K562 (cell line): ENCODE measurements around the gene RABGAP1L. TPM values are rescaled to one million over a fixed set of nuclear protein-coding genes. Genes with fewer than 3 reads are reported as not detected.

Experiments
- ATAC-seq: fragments of 200-7000 bp; cut with Tn5 transposase; 3 replicates; pipeline ENCODE4 v1.9.1; 2020; ENCODE audit warnings: moderate library complexity
- BruUV-seq: library from RNA; stranded (reverse); fragments of 400-500 nt; replicated peaks from 2 replicates; lab custom pipeline; 2021; lab: Mats Ljungman, UMichigan
- CTCF ChIA-PET: fragments of 300-600 bp; formaldehyde crosslinking; extraction: SDS; loops from one replicate; lab custom pipeline; 2021; ENCODE audit warnings: low intra/inter-chr PET ratio; lab: Yijun Ruan, JAX
- POLR2A ChIA-PET: fragments of 300-600, 350-650 bp; sonication (Branson Sonifier 250); formaldehyde crosslinking; extraction: SDS; loops from one replicate; lab custom pipeline; 2021; ENCODE audit warnings: antibody characterized with exemption, inconsistent platforms; lab: Yijun Ruan, JAX
- DNase-seq, 4 experiments: peaks; one replicate each; pipeline versions ENCODE4 v3.0.0 to v3.0.0-alpha.2; 2011 to 2018; ENCODE audit warnings: low spot score in 3 of 4, mixed read lengths in 3 of 4; ENCODE audit errors: extremely low read depth in 1 of 4
- FAIRE-seq: peaks from 2 replicates; lab custom pipeline; 2011; peaks lifted over from hg19 to GRCh38; lab: Jason Lieb, UNC
- H2AFZ ChIP-seq: 2 replicates; pipeline ENCODE4 v1.6.0; 2011; ENCODE audit warnings: low read depth, low read length, control low read depth, inconsistent platforms
- H3K27ac ChIP-seq: fragments of 200-600 bp; 3 replicates; pipeline ENCODE4 v1.8.0; 2011; ENCODE audit warnings: low read depth, mild to moderate bottlenecking, control low read depth, inconsistent platforms, low read length, moderate library complexity, mixed read lengths; ENCODE audit errors: extremely low read depth
- H3K27me3 ChIP-seq, 2 experiments: fragments of 300-600 bp in 1 of 2; 2 replicates in 1 of 2; 3 replicates in 1 of 2; pipeline versions ENCODE4 v1.6.0 to v1.8.0; 2011; ENCODE audit warnings: inconsistent platforms in 2 of 2, low read length in 2 of 2, mild to moderate bottlenecking in 1 of 2, mixed read lengths in 1 of 2, moderate library complexity in 1 of 2; ENCODE audit not compliant: control insufficient read depth in 2 of 2, insufficient read depth in 2 of 2
- H3K36me3 ChIP-seq: fragments of 300-600 bp; 3 replicates; pipeline ENCODE4 v1.8.0; 2011; ENCODE audit warnings: mild to moderate bottlenecking, low read length, inconsistent platforms; ENCODE audit not compliant: control insufficient read depth, insufficient read depth
- H3K4me1 ChIP-seq, 2 experiments: fragments of 200-600 bp in 1 of 2; replicated peaks in 1 of 2; 2 replicates in 1 of 2; 3 replicates in 1 of 2; pipeline versions ENCODE4 v1.5.1 to v1.8.0; 2011; ENCODE audit warnings: inconsistent platforms in 2 of 2, low read length in 2 of 2, mild to moderate bottlenecking in 1 of 2, mixed read lengths in 1 of 2, moderate library complexity in 1 of 2; ENCODE audit not compliant: control insufficient read depth in 2 of 2, insufficient read depth in 2 of 2
- H3K4me2 ChIP-seq: 2 replicates; pipeline ENCODE4 v1.6.1; 2011; ENCODE audit warnings: low read length, control low read depth, inconsistent platforms, mixed read lengths; ENCODE audit not compliant: insufficient read depth
- H3K4me3 ChIP-seq: fragments of 200-600 bp; sonication (generic), shearing (Covaris generic); 2 replicates; pipeline ENCODE4 v1.5.1; 2016; ENCODE audit warnings: control low read depth, inconsistent platforms
- H3K79me2 ChIP-seq: fragments of 200-600 bp; 3 replicates; pipeline ENCODE4 v1.8.0; 2011; ENCODE audit warnings: low read length, inconsistent platforms; ENCODE audit not compliant: control insufficient read depth, insufficient read depth
- H3K9ac ChIP-seq, 2 experiments: 2 replicates each; pipeline versions ENCODE4 v1.6.0 to v1.6.1; 2011; ENCODE audit warnings: low read depth in 2 of 2, low read length in 2 of 2, control low read depth in 1 of 2, inconsistent platforms in 1 of 2, mild to moderate bottlenecking in 1 of 2, mixed read lengths in 1 of 2; ENCODE audit not compliant: insufficient read depth in 1 of 2
- H3K9me1 ChIP-seq: one replicate; pipeline ENCODE4 v1.6.0; 2011; ENCODE audit warnings: inconsistent platforms, mild to moderate bottlenecking, low read length, moderate library complexity; ENCODE audit not compliant: control insufficient read depth, insufficient read depth
- H3K9me3 ChIP-seq: replicated peaks from 2 replicates; pipeline ENCODE4 v1.5.1; 2011; ENCODE audit warnings: low read depth, low read length, inconsistent platforms; ENCODE audit not compliant: control insufficient read depth, insufficient read depth
- H4K20me1 ChIP-seq: replicated peaks from 2 replicates; pipeline ENCODE4 v1.6.1; 2011; ENCODE audit warnings: low read length, inconsistent platforms, mixed read lengths; ENCODE audit not compliant: control insufficient read depth, insufficient read depth
- ARNT ChIP-seq, 2 experiments: fragments of 450-650 bp; IDR thresholded peaks; 2 replicates each; pipeline ENCODE4 v1.6.1; 2016; ENCODE audit warnings: mild to moderate bottlenecking in 1 of 2
- HEY1 ChIP-seq: fragments of 250-450 bp; sonication (Bioruptor Pico); IDR thresholded peaks from 2 replicates; pipeline ENCODE4 v1.5.0; 2020; ENCODE audit warnings: mild to moderate bottlenecking, moderate library complexity, borderline replicate concordance
- JUN ChIP-seq, 2 experiments: sonication (generic) in 1 of 2; formaldehyde crosslinking in 1 of 2; IDR thresholded peaks; 2 replicates each; pipeline versions ENCODE4 v1.6.1 to v1.8.0; 2012 to 2022; ENCODE audit warnings: borderline replicate concordance in 2 of 2, mild to moderate bottlenecking in 2 of 2, improper control_type of control experiment in 1 of 2, low read depth in 1 of 2, low read length in 1 of 2, missing genetic modification reagents in 1 of 2
- ZBTB9 ChIP-seq: fragments of 450-650 bp; formaldehyde crosslinking; IDR thresholded peaks from 2 replicates; pipeline ENCODE4 v1.4.0; 2020; ENCODE audit warnings: mild to moderate bottlenecking, moderate library complexity
- ZNF354B ChIP-seq: fragments of 250-450 bp; sonication (Bioruptor Pico); IDR thresholded peaks from 2 replicates; pipeline ENCODE4 v1.4.0; 2020
- ZNF77 ChIP-seq: fragments of 250-450 bp; sonication (Bioruptor Pico); IDR thresholded peaks from 2 replicates; pipeline ENCODE4 v1.5.0; 2020
- in situ Hi-C: fragments of 300-500 bp; cut with MboI; formaldehyde crosslinking; loops from 4 replicates; pipeline ENCODE4 v1.15.0; 2018; ENCODE audit warnings: inconsistent platforms, mixed read lengths
- intact Hi-C: fragments of 100-400 bp; cut with micrococcal nuclease; formaldehyde crosslinking; loops from 2 replicates; pipeline ENCODE4 v1.14.2; 2022
- polyA plus RNA-seq, 8 experiments: library from polyadenylated mRNA; depleted of rRNA in 4 of 8; stranded (reverse) in 5 of 8; unstranded in 3 of 8; fragments of >200 nt; fragmentation: Nextera tagmentation in 2 of 8; fragmentation: Illumina TruSeq in 1 of 8; extraction: Ambion mirVana in 2 of 8; extraction: Trizol in 1 of 8; gene quantifications; 2 replicates each; pipeline versions ENCODE4 v1.2.1 to v1.2.3, GENCODE V29; 2011 to 2014; ENCODE audit warnings: inconsistent platforms in 1 of 8, missing spikeins in 1 of 8
- total RNA-seq, 7 experiments: library from RNA; depleted of rRNA in 6 of 7; stranded (reverse); fragments of >200 nt in 6 of 7; fragmentation: Illumina TruSeq in 2 of 7; extraction: Trizol in 2 of 7; gene quantifications; 2 replicates each; pipeline versions ENCODE4 v1.2.1 to v1.2.3, GENCODE V29; 2011 to 2021; ENCODE audit warnings: low replicate concordance in 1 of 7

RABGAP1L gene
- total and polyA plus RNA-seq, 9 of the 15 experiments (the other 6 are each of a cell fraction or from before 2014, with no cell fraction given) = 16.5 to 44.9 (median 26.7) TPM

- TF ChIP-seq JUN (IDR thresholded peaks at IDR 0.05; ENCODE audit: borderline replicate concordance, low read depth, low read length) (no peak), JUN (CRISPR knock-in tag; IDR thresholded peaks at IDR 0.05; ENCODE audit: borderline replicate concordance) (no peak), HEY1 (CRISPR knock-in tag) (no peak), ZNF77 (CRISPR knock-in tag) (no peak), ARNT (IDR thresholded peaks at IDR 0.05) (no peak), ZBTB9 (CRISPR knock-in tag) (no peak), ZNF354B (CRISPR knock-in tag) (no peak)
- no peak overlapping the region for H3K4me2 ChIP-seq
- H3K9ac ChIP-seq = no peak overlapping the region
- POLR2A ChIA-PET = no interaction called here
- in situ Hi-C loops = loop anchor here (10.0 kb wide), 1 partner anchor 124 kb away; no protein-coding TSS in a partner anchor
- no TSS peak for BruUV-seq
- H3K36me3 ChIP-seq = peaks cover 33% of the 10 kb centered on the region; the same call in 1 of the 3 replicates
- peaks cover 1% of the 10 kb centered on the region; the same call in 1 of the 2 replicates for H3K9me3 ChIP-seq
- no peak for DNase-seq
- 0 out of 2 replicates have a peak, but pooled peaks cover 7% of the 10 kb centered on the region for H4K20me1 ChIP-seq
- H3K79me2 ChIP-seq = peaks cover 42% of the 10 kb centered on the region
- H3K4me3 ChIP-seq = no peak overlapping the region
- no peak overlapping the region for H2AFZ ChIP-seq
- no peak for ATAC-seq
- no peak for FAIRE-seq
- H3K4me1 ChIP-seq = peaks cover 0 to 3% of the 10 kb centered on the region in 2 experiments; a peak in 2 of 5 replicates
- H3K9me1 ChIP-seq = no peaks in the 10 kb centered on the region
- no peaks in the 10 kb centered on the region for H3K27me3 ChIP-seq
- intact Hi-C loops = loop anchor here (5.0 kb wide), 1 partner anchor 797 kb away; no protein-coding TSS in a partner anchor
- no peak overlapping the region for H3K27ac ChIP-seq
- CTCF ChIA-PET = no interaction called here
Observed at GRCh38 chr1:174218983-174219382, 59.7 kb downstream of the RABGAP1L start.
